KBM-7 (cell line): ENCODE data around the gene PRKCD.
A peak's percentile ranks its signal among the peaks of the same experiment; 100 is the strongest.

Experiments used
- DNase-seq: peaks from one replicate; pipeline ENCODE4 v3.0.0-alpha.2; 2015
- in situ Hi-C: fragments of 300-500 bp; cut with MboI; formaldehyde crosslinking; loops from 2 replicates; pipeline ENCODE4 v1.14.3; 2020; ENCODE audit warnings: low sequenced_read_pairs, low pct_unique_long_range_greater_than_20kb, mixed read lengths

PRKCD gene

DNA sequence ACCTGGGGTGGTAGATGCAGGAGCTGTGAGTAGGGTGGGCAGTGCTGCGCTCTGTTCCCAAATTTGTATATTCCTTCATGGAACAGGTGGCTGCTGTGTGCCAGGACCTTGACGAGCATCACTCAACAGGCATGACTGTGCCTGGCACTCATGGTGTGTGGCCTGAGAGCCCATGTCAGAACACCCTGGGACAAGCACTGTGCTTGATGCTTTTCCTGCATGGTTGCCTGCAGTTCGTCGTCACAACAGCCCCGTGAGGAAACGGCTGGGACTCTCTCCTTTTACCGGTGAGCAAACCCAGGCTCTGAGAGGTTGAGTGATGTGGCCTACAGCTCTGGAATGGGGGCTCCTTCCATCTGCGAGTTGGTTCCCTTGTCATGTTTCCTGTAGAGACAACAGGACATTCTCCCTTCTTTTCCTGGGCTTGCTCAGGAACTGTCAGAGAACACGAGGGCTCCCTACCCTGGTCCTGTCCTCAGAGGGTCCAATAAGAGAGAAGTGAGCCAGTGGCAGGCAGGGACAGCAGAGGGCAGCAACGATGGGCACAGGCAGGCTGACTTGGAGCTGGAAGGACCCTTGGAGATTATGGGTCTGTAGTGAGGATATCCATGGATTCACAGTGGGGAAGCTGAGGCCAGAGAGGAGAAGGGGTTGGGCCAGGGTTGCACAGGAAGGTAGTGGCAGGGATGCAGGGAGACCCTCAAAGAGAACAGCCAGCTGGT lies 37.4 kb downstream of the PRKCD start:
- in situ Hi-C loops = no loop called here

GRCh38 chr3:53198996-53199395 lies 38.0 kb downstream of the PRKCD start:
- no peak for DNase-seq
- in situ Hi-C loops = no loop called here

More for the DNA sequence above, 37.4 kb downstream of the PRKCD start:
- no peak for DNase-seq

GRCh38 chr3:53199834-53200233 lies 38.8 kb downstream of the PRKCD start:
- in situ Hi-C loops = no loop called here
- no peak for DNase-seq

GRCh38 chr3:53200501-53201498 lies 39.8 kb downstream of the PRKCD start:
- in situ Hi-C loops = no loop called here
- DNase-seq = no peak

DNA sequence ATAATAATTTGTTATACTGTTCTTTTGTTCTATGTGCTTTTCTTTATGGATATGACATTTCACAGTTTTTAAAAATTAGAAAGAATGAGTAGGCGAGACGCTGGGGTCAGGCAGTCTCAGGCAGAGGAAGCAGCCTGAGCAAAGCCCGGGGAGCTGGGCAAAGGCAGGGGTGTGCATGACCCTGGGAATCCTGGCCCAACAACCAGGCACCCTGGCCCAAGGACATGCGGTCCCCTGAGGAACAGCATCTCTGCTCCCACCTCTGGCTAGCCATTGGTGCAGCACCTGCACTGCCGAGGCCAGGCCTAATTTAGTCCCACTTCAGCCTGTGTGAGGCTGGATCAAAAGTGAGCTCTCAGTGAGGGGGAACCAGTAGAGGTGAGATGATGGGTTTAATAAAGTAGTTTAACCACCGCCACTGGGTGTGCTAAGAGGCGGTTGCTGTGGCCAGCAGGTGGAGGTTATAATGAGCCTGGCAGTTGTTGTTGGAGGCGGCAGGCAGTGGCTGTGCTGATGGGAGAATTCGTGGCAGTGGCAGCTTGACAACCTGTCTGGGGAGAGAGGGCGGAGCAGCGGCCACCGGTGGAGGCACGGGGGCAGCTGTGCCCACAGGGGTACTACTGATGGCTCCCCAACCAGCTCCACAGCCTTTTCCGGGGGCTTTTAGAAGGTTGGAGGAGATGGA lies 41.5 kb downstream of the PRKCD start:
- in situ Hi-C loops = no loop called here

GRCh38 chr3:53211706-53212702 lies 51.0 kb downstream of the PRKCD start:
- in situ Hi-C loops = no loop called here
- DNase-seq = no peak

More for the DNA sequence above, 41.5 kb downstream of the PRKCD start:
- no peak for DNase-seq

DNA sequence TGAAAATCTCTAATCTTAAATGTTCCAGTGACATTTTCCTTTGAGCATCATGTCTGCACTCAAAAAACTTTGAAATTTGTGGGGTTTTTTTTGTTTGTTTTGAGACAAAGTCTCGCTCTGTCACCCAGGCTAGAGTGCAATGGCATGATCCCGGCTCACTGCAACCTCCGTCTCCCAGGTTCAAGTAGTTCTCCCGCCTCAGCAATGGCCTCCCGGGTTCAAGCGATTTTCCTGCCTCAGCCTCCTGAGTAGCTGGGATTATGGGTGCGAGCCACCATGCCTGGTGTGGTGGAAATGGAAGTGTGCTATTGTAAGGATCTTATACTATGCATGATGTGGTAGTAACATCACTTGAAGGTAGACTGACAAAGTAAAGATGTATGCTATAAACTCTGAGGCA lies 52.3 kb downstream of the PRKCD start:
- DNase-seq = no peak
- in situ Hi-C loops = no loop called here

- in situ Hi-C loops = no loop called here
- no peak for DNase-seq
Observed at GRCh38 chr3:53215816-53216215, 54.8 kb downstream of the PRKCD start.

DNA sequence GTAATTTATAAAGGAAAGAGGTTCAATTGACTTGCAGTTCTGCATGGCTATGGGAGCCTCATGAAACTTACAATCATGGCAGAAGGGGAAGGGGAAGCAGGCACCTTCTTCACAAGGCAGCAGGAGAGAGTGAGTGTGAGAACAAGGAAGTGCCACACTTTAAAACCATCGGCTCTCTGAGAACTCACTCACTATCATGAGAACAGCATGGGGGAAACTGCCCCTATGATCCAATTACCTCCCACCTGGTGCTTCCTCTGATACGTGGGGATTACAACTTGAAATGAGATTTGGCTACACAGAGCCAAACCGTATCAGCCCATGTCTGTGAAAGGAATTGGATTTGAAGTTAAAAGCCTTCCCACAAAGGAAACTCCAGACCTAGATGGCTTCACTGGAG lies 55.7 kb downstream of the PRKCD start:
- peak; percentile 41 for DNase-seq
- in situ Hi-C loops = no loop called here

DNA sequence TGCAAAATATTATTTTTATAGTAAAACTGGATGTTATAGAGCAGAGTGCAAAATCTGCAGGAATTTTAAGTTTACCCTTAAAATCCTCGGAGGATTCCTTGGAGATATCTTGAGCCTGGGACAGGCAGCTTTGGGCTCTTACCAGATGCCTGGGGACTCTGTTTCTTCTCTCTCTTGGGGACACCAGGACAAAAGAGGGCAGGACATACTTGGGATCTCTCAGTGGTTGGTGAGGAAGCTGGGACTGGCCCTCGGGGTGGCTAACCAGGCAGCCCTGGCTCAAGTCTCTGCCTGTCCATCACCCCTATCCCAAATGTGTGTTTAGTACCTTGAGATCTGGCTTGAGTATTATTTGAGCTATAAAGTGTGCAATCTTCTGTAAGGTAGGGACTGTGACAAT lies 56.2 kb downstream of the PRKCD start:
- in situ Hi-C loops = no loop called here
- DNase-seq = no peak

DNA sequence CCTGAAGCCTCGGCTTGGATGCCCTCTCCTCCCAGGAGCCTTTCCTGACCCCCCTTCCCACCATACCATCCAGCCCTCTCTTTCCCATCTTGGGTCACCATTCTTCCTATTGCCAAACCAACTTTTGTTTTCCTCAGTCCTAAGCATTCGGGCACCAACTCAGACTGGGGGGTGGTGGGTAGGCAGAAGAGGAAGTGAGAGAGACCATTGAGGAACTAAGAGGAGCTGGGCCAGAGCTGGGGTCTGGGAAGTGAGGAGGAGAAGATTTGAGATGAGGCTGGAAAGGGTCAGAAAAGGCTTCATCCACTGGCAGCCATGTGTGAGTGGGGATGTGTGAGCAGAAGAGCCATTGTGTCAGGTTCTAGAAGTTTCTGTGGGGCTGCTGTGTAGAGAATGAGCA lies 57.1 kb downstream of the PRKCD start:
- DNase-seq = no peak

DNA sequence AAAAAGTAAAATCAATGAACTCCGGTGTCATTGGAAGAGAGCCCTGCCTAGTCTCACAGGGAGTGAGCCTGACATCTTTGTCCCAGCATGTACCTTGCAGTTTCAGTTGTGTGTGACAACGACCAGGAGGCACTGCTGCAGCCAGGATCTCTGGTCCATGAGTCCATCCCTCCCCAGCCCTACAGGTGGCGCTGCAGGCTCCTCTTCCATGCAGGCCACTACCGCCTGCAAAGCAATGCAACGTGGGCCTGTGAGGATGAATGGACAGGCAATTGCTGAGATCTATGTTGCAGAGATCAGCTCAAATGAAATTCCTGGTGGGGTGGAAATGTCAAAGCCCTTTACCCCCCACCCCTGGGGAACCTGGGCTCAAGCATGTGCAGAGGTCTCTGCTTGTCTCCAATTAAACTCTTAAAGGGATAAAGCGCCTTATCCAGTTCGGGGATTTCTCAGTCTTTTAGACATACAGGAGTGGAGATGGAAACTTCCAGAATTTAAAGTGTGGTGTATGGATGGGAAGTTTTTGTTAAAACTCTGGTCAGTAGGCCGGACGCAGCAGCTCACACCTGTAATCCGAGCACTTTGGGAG lies 59.0 kb downstream of the PRKCD start:
- peak; percentile 90 for DNase-seq
- in situ Hi-C loops = no loop called here

More for the DNA sequence above, 57.1 kb downstream of the PRKCD start:
- in situ Hi-C loops = no loop called here

DNA sequence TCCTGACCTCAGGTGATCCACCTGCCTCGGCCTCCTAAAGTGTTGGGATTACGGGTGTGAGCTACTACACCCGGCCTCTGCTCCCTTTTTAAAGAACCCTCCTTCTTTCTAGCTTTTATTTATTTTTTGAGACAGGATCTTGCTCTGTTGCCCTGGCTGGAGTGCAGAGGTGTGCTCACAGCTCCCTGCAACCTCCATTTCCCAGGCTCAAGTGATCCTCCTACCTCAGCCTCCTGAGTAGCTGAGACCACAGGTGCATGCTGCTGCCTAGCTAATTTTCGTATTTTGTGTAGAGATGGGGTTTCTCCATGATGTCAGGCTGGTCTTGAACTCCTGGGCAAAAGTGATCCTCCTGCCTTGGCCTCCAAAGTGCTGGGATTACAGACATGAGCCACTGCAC lies 60.3 kb downstream of the PRKCD start:
- DNase-seq = no peak
- in situ Hi-C loops = no loop called here

- in situ Hi-C loops = no loop called here
- DNase-seq = no peak
Observed at GRCh38 chr3:53221827-53222182, 60.8 kb downstream of the PRKCD start.

DNA sequence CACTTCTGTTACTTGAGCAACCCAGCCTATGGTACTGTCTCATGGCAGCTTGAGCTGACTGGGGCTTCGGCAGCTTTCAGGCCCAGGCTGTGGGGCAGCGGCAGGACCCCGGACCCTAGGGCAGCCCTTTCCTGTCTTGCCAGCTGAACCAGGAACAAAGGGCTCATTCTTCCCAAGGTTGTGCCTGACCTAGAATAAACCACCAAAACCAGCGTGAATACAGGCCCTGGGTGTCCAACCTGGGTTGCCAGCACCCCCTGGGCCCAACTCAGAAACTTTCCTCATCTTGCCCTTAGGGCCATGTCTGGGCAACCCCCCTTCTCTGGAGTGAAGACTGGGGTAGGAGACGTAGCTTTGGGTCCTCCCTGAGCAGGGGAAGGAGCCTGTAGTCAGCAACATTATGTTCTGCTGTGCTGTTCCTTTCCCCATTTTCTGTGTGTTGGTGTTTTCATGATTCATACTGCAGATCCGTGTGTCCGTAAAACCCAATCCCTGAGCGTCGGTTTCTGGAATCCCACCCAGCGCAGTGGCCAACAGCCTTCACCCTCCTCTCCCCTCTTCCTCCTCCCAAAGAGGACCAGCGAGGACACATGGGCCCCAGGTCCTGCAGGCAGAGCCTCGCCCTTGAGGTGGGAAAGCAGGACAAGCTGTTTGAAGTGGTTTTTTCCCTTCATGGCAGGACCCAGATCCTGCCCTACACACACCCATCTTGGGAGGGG lies 61.3 kb downstream of the PRKCD start:
- in situ Hi-C loops = no loop called here
- DNase-seq = no peak

DNA sequence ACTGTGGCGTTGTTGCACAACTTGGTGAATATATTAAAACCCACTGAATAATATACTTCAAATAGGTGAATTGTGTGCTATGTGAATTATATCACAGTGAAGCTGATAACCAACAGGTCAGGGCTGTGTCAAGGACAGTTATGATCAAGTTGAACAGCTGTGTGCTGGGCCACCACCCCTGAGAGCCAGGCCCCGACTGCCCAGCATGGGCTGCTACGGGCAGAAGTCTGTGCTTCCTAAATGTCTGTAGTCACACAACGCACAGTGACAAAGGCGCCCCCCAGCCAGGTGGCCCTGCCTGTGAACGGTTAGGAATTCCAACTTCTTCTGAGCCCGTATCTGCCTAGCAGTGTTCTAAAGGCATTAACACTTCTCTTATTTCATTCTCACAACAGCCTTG lies 62.0 kb downstream of the PRKCD start:
- in situ Hi-C loops = no loop called here

DNA sequence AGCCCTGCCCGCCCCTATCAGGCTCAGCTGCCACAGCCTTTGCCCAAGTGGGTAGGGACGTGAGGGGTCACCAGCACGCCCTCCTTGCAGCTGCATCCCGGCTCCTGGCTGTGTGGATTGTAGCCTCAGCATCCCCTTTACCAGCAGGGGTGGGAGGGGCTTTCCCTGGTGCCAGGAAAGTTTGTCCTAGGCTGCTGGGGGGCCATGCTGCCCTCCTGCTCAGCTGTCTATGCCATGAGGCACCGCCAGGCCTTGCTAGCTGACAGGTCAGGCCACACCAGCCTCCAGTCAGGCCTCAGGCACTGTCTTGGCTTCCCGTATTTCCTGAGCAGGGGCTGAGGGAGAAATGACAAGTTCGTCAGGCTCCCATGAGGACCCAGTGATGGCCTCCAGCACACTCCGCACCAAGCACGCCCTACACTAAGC lies 62.5 kb downstream of the PRKCD start:
- no peak for DNase-seq
- in situ Hi-C loops = no loop called here

More for the DNA sequence above, 62.0 kb downstream of the PRKCD start:
- DNase-seq = no peak

- in situ Hi-C loops = no loop called here
- DNase-seq = no peak
Observed at GRCh38 chr3:53224026-53224425, 63.0 kb downstream of the PRKCD start.
